HG02943 (cell line): ENCODE measurements around the gene EFCC1.
"Not testable (repeated sequence)": the region's sequence is repeated elsewhere in the genome, so short reads cannot be mapped to it uniquely, and the experiment has no call there.

Experiments
- ATAC-seq: cut with Tn5 transposase; IDR thresholded peaks from one replicate; pipeline ENCODE4 v1.9.1; 2021; ENCODE audit warnings: mild to moderate bottlenecking, low read depth, moderate library complexity; ENCODE audit not compliant: unreplicated experiment

Gene EFCC1

DNA sequence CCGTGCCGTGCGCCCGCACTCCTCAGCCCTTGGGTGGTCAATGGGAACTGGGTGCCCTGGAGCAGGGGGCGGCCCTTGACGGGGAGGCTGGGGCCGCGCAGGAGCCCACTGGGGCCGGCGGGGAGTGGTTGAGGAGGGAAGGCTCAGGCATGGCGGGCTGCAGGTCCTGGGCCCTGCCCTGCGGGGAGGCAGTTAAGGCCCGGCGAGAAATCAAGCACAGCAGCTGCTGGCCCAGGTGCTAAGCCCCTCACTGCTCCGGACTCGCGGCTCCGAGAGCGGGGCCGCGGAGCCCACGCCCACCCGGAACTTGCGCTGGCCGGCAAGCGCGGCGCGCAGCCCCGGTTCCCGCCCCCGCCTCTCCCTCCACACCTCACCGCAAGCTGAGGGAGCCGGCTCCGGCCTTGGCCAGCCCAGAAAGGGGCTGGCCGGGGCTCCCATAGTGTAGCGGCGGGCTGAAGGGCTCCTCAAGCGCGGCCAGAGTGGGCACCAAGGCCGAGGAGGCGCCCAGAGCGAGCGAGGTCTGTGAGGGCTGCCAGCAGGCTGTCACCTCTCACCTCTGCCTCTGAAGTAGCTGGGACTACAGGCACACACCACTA lies 67.3 kb downstream of the EFCC1 start:
- no peak for ATAC-seq

DNA sequence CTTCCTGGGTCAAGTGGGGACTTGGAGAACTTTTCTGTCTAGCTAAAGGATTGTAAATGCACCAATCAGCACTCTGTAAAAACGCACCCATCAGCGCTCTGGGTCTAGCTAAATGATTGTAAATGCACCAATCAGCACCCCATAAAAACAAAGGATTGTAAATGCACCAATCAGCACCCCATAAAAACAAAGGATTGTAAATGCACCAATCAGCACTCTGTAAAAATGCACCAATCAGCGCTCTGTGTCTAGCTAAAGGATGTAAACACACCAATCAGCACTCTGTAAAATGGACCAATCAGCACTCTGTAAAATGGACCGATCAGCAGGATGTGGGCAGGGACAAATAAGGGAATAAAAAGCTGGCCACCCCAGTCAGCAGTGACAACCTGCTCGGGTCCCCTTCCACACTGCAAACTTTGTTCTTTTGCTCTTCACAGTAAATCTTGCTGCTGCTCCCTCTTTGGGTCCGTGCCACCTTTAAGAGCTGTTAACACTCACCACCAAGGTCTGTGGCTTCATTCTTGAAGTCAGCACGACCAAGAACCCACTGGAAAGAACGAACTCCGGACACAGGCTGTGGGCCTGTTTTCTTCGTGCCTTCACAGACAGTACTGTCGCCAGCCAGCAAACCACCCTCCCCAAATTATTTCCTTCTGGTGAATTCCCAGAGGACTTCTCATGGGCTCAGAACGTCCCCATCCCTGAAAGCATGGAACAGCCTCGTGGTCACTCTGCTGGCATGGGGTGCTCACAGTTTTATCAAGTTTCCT lies 68.4 kb downstream of the EFCC1 start:
- ATAC-seq = not testable (repeated sequence)

DNA sequence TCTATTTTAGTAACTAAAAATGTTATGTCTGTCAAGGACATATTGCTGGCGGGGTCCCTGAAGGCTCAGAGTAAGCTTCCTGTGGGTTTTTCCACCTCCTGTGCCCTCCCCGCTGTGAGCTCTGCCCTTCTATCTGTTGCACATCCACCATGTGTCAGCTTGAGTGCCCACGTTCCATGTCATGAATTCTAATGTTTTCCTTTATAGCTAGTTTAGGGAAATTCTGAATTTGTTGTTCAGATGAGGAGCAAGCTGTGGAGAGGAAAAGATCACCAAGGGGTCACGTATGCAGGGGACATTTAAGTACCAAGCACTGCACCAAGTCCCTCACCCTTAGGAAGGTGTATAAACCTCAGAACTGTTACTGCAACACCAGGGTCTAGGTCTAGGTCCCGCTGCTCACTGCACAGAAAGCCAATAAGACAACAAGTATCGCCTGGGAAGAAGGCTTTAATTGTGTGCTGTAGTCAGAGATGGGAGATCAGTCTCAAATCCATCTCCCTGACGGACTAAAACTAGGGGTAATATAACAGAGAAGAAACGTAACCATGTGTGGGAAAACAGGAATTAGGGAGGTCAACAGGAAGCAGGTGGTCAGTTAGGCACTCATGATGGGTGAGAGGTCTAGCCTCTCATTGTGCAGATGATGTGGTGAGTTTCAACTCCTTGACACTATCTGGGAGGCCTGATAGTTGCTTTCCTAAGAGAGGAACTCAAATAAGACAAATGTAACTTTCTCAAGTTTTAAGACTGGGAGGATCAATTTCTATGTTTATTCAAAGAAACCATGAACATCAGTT lies 69.2 kb downstream of the EFCC1 start:
- ATAC-seq = no peak

DNA sequence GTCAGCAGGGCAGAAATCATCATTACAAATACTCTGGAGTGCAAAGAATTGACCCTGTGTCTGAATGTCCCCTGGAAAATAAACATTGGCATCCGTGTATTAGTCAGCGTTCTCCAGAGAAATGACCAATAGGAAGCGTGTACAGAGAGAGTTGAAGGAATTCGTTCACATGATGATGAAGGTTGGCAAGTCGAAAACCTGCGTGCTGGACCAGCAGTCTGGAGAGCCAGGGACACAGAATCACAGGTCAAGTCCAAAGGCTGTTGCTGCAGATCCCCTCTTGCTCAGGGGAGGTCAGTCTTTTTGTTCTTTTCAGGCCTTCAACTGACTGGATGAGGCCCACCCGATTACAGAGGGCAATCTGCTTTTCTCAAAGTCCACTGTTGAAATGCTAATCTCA lies 76.1 kb downstream of the EFCC1 start:
- ATAC-seq = no peak

DNA sequence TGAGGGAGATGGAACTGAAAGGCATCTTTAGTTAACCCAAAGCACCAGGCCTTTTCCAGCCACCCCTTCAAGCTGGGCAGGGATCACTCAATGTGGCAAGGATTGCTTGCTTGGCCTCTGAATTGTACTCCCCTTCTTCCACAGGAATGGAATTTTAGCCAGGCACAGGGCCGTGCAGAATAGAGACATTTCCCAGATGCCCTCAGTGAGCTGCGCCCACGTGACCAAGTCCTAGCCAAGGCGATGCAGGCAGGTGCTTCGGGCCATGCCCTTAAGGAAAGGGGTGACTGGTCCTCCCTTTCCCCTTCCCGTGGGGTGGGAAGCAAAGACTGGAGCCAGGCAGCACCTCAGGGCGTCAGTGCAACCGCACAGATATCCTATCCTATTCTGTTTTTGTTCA lies 77.4 kb downstream of the EFCC1 start:
- ATAC-seq = no peak

DNA sequence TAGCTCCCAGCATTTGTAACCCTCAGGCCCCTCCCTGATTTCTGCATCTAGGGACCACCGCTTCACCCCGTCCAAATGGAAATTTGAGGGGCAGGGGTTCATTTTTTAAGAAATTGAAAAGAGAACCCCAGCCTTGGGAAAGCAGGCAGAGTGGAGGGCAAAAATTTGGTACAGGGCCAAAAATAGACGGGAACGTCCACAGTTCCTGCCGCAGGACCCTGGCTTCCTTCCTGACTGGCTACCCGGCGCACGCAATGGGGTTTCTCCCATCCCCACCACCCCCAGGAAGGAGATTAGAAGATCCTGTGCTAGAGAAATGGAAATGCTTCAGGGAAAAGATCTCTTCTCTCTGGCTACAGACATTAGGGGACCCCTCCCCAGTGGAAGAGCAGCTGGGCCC lies 80.4 kb downstream of the EFCC1 start:
- no peak for ATAC-seq

DNA sequence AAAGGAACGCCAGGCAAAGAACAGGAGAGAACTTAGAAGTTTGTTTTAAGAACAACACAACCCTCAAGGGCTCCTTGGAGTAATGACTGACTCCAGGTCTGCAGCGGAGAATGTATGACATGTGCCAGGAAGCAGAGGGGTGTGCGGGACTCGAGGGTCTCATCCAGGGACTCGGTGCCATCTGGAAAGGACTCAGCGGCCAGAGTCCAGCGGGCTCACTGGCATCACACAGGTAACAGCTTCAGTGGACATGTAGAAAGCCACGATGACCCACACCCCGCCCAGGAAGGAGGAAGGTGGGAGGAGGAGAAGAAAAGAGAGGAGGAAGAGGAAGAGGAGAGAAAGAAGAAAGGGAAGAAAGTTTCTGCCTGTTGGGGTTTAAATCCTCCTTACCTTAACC lies 80.9 kb downstream of the EFCC1 start:
- ATAC-seq = no peak

DNA sequence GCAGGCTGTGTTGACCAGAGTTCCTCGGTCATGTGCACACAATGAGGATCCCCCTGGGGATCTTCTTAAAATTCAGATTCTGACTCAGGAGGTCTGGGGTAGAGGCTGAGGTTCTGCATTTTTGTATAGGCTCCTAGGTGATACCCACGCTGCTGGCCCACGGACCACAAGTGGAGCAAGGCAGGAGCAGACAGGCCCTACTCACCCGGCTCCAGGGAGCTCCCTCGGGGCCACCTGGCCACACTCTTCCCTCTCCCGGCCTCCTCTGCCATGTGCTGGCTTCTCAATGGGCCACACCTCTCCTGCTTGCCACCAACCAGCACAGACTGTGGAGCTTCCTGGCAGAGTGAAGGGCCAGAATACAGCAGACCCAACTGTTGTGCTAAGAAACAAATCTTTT lies 83.4 kb downstream of the EFCC1 start:
- no peak for ATAC-seq

DNA sequence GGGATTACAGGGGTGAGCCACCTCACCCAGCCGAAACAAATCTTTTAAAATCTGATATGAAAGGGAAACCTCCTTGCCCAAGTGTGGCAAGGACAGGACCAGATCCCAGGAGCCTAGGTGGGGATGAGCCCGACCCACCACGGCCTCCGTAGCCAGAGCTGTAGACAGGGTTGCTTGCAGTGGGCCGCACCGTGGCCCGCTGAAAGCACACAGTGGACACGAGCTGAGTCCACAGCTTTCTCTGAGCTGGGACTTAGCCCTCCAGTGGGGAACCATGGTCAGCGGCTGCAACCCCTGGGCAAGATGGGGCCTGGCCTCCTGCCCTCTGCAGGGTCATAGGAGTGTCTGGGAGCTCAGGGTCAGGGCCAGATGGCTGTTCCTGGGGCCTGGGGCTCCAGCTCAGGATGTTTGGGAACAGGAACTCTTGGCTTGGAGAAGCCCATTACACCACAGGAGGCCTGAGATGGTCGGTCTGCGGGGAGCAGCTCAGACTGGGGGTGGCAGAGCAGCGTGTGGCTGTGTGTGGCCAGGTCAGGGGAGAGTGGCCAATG lies 84.1 kb downstream of the EFCC1 start:
- no peak for ATAC-seq

DNA sequence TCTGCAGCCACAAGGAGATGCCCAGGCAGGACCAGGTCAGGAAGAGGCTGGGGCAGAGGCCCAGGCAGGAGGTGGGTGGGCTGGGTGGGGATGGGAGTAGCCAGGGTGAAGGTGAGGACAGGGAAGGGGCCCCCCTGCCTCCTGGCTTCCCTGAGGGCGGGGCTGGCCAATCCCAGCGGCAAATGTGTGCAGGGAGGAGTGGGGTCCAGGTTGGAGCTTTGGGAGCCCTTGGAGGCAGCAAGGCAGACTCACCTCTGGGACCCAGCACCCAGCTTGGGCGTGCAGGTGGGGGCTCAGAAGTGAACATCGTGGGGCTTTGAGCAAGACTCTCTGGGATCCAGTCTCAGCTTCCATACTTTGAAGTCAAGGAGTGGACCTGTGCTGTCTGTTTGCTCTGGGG lies 84.7 kb downstream of the EFCC1 start:
- no peak for ATAC-seq

DNA sequence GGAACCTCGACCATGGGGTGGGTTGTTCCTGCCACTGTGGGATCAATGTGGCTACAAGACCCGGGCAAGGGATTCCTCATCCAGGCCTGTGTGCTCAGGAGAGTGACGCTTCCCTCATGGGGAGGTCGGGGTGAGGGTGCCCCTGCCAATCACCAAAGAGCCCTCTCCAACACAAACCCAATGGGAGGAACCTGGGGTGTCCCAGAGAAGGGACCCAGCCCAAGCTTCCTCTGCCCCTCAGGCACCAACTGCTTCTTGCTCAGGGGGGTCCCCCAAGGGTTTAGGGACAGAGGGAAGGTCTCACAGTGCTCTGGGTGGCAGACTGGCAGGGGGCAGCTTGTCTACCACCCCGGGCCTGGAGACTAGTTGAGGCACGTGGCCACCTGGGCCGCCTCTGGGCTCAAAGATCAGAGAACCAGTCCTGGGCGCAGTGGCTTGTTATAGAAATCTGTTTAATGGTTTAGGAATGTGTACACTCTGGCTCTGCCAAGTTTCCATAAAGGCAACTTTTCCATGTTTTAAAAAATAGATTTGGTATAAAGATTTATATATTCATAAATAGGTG lies 86.1 kb downstream of the EFCC1 start:
- ATAC-seq = no peak

DNA sequence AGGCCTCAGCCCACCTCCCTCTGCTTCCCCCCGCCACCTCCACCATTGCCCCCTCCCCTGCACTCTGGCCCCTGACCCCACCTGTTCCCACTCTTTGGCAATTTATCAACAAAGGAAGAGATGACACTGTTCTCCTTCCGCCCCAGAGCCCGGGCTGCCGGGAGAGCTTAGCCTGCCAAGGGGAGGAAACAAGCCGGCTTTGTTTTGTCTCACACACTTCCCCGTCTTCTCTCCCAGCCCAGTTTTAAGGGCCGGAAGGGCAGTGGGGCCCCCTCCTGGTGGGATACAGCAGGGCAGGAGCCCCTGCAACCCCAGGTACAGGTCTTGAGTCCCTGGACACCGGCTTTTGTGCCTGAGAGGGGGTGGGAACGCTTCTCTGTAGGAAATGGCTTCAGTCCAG lies 86.8 kb downstream of the EFCC1 start:
- ATAC-seq = not testable (repeated sequence)

DNA sequence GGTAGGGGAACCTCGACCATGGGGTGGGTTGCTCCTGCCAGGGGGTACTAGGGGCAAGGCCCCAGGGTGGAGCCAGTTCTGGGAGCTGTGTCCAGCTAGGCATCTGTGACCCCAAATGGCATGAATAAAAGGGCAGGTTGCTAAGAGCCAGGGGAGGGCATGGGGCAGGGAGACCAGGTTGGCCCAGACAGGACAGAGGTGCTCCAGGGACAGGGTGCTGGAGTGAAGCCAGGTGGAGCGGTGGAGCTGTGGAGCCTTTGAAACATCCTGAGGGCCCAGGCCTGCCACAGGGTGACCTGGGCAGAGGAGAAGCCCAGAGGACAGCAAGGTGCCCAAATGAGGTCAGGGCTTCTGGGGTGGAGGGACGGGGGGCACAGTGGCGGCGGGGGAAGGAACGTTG lies 87.2 kb downstream of the EFCC1 start:
- not testable (repeated sequence) for ATAC-seq
